GM12878 (cell line): ENCODE results near the gene CCDC87. TPM values are rescaled to one million over a fixed set of nuclear protein-coding genes. Genes with fewer than 3 reads are reported as not detected.

Source experiments
- CREM ChIP-seq: IDR thresholded peaks from 2 replicates; pipeline ENCODE4 v1.6.1; 2014; ENCODE audit warnings: antibody characterized with exemption, low read depth
- HDAC6 ChIP-seq: fragments of 200-600 bp; sonication (generic); IDR thresholded peaks from one replicate; pipeline ENCODE4 v1.8.0; 2017; ENCODE audit warnings: antibody characterized with exemption; ENCODE audit not compliant: unreplicated experiment
- IKZF2 ChIP-seq, 2 experiments: fragments of 450-650 bp; IDR thresholded peaks; 2 replicates each; pipeline ENCODE4 v1.6.1; 2017; ENCODE audit warnings: mild to moderate bottlenecking in 2 of 2, moderate library complexity in 2 of 2
- PAX8 ChIP-seq: fragments of 450-650 bp; IDR thresholded peaks from 2 replicates; pipeline ENCODE4 v1.6.1; 2017; ENCODE audit warnings: mild to moderate bottlenecking, moderate library complexity
- PRDM15 ChIP-seq: fragments of 450-650 bp; formaldehyde crosslinking; IDR thresholded peaks from 2 replicates; pipeline ENCODE4 v1.4.0; 2020; ENCODE audit warnings: mild to moderate bottlenecking, moderate library complexity
- RBBP5 ChIP-seq: fragments of 200-600 bp; sonication (generic); conservative IDR thresholded peaks from 2 replicates; pipeline ENCODE4 v1.6.1; 2016
- SMAD5 ChIP-seq: IDR thresholded peaks from 2 replicates; pipeline ENCODE4 v1.6.1; 2016; ENCODE audit warnings: antibody characterized with exemption, low read depth
- SREBF1 ChIP-seq: IDR thresholded peaks from 2 replicates; pipeline ENCODE4 v1.6.1; 2012; ENCODE audit warnings: mild to moderate bottlenecking, low read length
- ZNF622 ChIP-seq: fragments of 450-650 bp; IDR thresholded peaks from 2 replicates; pipeline ENCODE4 v1.6.1; 2017; ENCODE audit warnings: mild to moderate bottlenecking, inconsistent platforms
- ZSCAN29 ChIP-seq: fragments of 450-650 bp; IDR thresholded peaks from 2 replicates; pipeline ENCODE4 v1.6.1; 2017; ENCODE audit warnings: mild to moderate bottlenecking, moderate library complexity
- ZZZ3 ChIP-seq: IDR thresholded peaks from 2 replicates; pipeline ENCODE4 v1.6.1; 2011; ENCODE audit warnings: low read depth; ENCODE audit not compliant: control insufficient read depth, insufficient read length
- polyA plus RNA-seq, 11 experiments: library from polyadenylated mRNA; depleted of rRNA in 4 of 11; unstranded in 6 of 11; stranded (reverse) in 5 of 11; fragments of >200 nt; fragmentation: Nextera tagmentation in 4 of 11; fragmentation: Illumina TruSeq in 1 of 11; extraction: Ambion mirVana in 4 of 11; extraction: Trizol in 1 of 11; gene quantifications; 1 replicate in 1 of 11; 2 replicates in 10 of 11; pipeline versions ENCODE4 v1.2.1 to v1.2.3, GENCODE V29; 2011 to 2016; ENCODE audit warnings: inconsistent platforms in 2 of 11, missing spikeins in 2 of 11, low read depth in 1 of 11
- total RNA-seq, 4 experiments: library from RNA; depleted of rRNA in 3 of 4; stranded (reverse); fragments of >200 nt in 3 of 4; fragmentation: Illumina TruSeq in 1 of 4; extraction: Trizol in 1 of 4; gene quantifications; 2 replicates each; pipeline versions ENCODE4 v1.2.1 to v1.2.3, GENCODE V29; 2013 to 2021
- TF ChIP-seq, protein P1 (sequence below): fragments of 450-650 bp; IDR thresholded peaks from 2 replicates; pipeline ENCODE4 v1.6.1; 2017; ENCODE audit warnings: mild to moderate bottlenecking, moderate library complexity
- TF ChIP-seq, protein P2 (sequence below): IDR thresholded peaks from 2 replicates; pipeline ENCODE4 v1.6.1; 2011; ENCODE audit warnings: borderline replicate concordance, low read depth, mild to moderate bottlenecking, moderate library complexity, mixed read lengths, low read length; ENCODE audit not compliant: insufficient read depth; ENCODE audit errors: extremely low read length

Gene CCDC87
- total and polyA plus RNA-seq, 10 of the 15 experiments (the other 5 are each of a cell fraction or from before 2014, with no cell fraction given), result 0.02 to 0.17 (median 0.09) TPM; not detected in 3

DNA sequence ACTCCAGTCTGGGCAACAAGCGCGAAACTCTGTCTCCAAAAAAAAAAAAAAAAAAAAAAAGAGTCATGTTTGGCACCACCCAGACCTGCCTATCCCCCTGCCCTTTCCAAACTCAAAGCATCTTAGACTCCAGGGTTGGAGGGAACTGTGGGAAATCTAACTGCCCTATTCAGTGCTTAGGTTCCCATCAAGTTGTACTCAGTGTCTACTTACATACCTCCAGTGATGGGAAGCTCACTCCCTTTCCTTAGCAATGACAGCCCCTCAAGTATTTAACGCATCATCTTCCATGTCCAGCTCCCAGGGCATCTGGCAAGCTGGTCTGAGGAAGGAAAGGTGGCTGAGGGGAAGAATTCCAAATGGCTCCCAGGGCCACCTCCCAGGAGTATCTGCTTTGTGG, 43.2 kb downstream of the CCDC87 start (continued):
- TF ChIP-seq, protein P1, sequence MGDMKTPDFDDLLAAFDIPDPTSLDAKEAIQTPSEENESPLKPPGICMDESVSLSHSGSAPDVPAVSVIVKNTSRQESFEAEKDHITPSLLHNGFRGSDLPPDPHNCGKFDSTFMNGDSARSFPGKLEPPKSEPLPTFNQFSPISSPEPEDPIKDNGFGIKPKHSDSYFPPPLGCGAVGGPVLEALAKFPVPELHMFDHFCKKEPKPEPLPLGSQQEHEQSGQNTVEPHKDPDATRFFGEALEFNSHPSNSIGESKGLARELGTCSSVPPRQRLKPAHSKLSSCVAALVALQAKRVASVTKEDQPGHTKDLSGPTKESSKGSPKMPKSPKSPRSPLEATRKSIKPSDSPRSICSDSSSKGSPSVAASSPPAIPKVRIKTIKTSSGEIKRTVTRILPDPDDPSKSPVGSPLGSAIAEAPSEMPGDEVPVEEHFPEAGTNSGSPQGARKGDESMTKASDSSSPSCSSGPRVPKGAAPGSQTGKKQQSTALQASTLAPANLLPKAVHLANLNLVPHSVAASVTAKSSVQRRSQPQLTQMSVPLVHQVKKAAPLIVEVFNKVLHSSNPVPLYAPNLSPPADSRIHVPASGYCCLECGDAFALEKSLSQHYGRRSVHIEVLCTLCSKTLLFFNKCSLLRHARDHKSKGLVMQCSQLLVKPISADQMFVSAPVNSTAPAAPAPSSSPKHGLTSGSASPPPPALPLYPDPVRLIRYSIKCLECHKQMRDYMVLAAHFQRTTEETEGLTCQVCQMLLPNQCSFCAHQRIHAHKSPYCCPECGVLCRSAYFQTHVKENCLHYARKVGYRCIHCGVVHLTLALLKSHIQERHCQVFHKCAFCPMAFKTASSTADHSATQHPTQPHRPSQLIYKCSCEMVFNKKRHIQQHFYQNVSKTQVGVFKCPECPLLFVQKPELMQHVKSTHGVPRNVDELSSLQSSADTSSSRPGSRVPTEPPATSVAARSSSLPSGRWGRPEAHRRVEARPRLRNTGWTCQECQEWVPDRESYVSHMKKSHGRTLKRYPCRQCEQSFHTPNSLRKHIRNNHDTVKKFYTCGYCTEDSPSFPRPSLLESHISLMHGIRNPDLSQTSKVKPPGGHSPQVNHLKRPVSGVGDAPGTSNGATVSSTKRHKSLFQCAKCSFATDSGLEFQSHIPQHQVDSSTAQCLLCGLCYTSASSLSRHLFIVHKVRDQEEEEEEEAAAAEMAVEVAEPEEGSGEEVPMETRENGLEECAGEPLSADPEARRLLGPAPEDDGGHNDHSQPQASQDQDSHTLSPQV, result no peak
- TF ChIP-seq PRDM15 (CRISPR knock-in tag) (no peak), SMAD5 (no peak), PAX8 (no peak), ZZZ3 (no peak), IKZF2 (IDR thresholded peaks at IDR 0.05) (no peak), ZNF622 (no peak), ZSCAN29 (no peak), SREBF1 (no peak), CREM (no peak), RBBP5 (no peak), HDAC6 (no peak)
- TF ChIP-seq, protein P2, sequence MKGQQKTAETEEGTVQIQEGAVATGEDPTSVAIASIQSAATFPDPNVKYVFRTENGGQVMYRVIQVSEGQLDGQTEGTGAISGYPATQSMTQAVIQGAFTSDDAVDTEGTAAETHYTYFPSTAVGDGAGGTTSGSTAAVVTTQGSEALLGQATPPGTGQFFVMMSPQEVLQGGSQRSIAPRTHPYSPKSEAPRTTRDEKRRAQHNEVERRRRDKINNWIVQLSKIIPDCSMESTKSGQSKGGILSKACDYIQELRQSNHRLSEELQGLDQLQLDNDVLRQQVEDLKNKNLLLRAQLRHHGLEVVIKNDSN, result no peak
- TF ChIP-seq, all 136 proteins: peak for 0
